Measurements from ENCODE around the gene ZNF485.
"Not testable (repeated sequence)": the region's sequence is repeated elsewhere in the genome, so short reads cannot be mapped to it uniquely, and the experiment has no call there.

The ZNF485 gene

DNA sequence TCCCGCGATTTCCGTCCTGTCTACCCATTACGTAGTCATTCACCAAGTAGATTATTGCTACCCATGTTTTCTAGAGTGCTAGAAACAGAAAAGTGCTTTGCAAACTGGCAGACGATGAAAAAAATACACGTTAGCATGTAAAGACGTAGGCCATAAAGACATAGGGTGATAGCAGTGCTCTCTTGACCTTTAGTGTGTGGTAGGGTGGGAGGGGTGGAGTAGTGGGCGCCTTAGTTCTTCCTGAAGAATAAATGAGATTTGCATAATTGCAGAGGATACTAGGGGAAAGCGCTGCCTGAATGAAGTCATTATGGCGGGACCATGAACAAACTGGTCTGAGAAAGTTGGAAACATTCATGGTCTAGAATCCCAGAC, 948 bp downstream of the ZNF485 start:
- no peak for DNase-seq

DNA sequence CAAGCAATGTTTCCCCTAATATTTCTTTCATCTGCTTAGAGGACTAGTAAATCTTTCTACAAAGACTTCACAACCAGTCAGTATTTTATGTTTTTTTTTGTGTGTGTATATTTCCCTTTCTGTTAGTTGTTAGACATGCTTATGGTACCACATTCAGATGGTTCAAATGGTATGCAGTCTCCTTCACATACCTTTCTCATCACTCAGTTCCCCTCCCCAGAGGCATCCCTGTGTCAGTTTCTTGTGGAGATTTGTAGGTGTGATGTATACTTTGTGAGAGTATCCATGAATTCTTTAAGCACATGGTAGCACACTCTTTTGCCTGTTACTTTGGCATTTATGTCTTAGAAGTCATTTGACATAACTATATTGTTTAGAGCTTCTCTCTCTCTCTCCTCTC, 4.4 kb downstream of the ZNF485 start:
- no peak for DNase-seq

GRCh38 chr10:43616697-43617370, 10.6 kb downstream of the ZNF485 start:
- no peak for DNase-seq

DNA sequence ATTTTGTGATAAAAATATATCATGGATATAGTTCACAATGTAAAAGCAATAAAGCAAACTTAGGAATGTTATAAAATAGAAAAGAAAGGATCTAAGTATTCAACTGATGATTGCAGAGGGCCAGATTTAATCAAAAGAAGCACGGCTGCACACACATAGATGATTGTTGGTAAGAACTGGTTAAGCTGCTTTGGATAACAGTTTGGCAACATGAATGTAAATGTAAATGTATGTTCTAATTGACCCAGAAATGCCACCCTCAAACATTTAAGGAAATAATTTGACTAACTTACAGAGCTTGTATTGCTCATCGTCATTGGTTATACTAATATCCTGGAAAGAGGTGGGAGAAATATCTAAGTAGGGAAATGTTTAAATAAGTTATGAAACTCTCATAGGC, 13.1 kb downstream of the ZNF485 start:
- DNase-seq = no peak

GRCh38 chr10:43622038-43622437, 15.8 kb downstream of the ZNF485 start:
- DNase-seq = no peak

DNA sequence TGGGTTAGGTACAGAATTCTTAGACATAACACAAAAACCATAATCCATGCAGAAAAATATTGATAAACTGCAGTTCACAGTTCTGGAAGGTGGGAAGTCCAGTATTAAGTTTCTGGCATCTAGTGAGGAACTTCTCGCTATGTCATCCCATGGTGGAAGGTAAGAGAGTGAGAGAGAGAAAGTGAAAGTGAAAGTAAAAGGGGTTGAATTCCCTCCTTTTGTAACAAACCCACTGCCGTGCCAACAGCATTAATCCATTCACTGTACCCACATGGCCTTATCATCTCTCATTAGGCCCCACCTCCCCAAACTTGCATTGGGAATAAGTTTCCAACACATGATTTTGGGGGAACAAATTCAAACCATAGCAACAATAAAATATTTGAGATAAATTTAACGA, 17.1 kb downstream of the ZNF485 start:
- no peak for DNase-seq

- no peak for DNase-seq
These were observed 21.7 kb downstream of the ZNF485 start for GRCh38 chr10:43627942-43628341.

DNA sequence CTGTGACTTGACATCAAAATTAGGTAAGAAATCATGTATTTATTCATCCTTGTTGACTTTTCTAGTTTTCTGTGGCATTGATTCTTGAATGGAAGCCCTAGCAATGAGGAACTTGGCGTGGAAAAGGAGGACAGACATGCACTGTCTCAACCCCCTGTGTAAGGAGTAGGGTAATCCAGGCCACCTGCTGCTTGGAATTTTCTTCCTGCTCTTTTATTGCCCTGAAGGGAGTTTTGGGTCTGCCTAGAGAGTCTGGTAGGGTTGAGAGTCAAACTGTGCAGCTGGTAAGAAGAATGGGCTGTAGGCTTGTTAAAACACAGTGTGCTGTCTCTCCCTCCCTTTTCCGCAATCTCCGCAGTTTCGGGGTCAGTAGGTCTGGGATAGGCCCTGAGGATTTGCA, 22.7 kb downstream of the ZNF485 start:
- no peak for DNase-seq

GRCh38 chr10:43635816-43636215, 29.6 kb downstream of the ZNF485 start:
- not testable (repeated sequence) for DNase-seq

DNA sequence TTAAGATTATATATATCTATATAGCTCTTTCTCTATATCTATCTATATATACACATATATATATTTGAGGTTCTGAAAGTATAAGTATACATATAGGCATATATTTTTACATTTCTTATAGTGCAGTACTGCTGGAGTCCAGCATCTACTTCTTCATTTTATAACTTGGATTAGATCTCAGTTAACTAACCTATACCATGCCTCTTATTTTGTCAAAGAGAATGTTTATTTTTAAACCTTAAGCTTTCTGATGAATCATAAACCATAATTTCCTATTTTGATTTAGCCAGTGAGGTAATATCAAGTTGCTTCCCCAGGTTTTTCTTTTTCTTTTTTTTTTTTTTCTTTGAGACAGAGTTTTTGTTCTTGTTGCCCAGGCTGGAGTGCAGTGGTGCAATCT, 34.4 kb downstream of the ZNF485 start:
- no peak for DNase-seq

GRCh38 chr10:43644252-43644651, 38.0 kb downstream of the ZNF485 start:
- no peak for DNase-seq

- no peak for DNase-seq
These were observed 39.6 kb downstream of the ZNF485 start for GRCh38 chr10:43645866-43646265.

DNA sequence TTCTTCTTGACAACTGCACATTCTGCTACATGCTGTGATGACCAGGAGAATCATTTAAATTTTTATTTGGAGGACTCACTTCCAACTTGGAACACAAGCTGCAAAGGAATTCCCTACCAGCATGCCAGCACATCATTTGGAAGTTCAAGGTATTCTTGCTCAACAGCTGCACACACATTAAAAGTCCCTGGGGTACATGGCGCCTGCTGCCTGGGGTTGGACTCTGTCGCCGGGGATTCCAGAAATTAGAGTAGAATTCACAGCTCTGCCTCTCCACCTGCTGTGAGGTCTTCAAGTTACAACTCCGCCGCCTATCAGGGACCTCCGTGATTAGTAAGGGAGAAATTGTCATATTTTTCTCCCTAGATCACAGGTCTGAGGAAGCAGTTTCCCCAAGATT, 41.3 kb downstream of the ZNF485 start:
- DNase-seq = no peak

- DNase-seq = no peak
These were observed 41.8 kb downstream of the ZNF485 start for GRCh38 chr10:43648095-43648397.

- peak; percentile 64 for DNase-seq
These were observed 42.4 kb downstream of the ZNF485 start, which contains the start of gene ZNF32 for GRCh38 chr10:43648398-43649184. TSS of gene ZNF32 (minus strand) at chr10:43648881. CDS start at chr10:43646133, 2,748 bp downstream.

- DNase-seq = no peak
These were observed 42.9 kb downstream of the ZNF485 start for GRCh38 chr10:43649185-43649523.

- DNase-seq = no peak
These were observed 47.5 kb downstream of the ZNF485 start for GRCh38 chr10:43653746-43654145.

- DNase-seq = no peak
These were observed 49.1 kb downstream of the ZNF485 start for GRCh38 chr10:43655311-43655710.

DNA sequence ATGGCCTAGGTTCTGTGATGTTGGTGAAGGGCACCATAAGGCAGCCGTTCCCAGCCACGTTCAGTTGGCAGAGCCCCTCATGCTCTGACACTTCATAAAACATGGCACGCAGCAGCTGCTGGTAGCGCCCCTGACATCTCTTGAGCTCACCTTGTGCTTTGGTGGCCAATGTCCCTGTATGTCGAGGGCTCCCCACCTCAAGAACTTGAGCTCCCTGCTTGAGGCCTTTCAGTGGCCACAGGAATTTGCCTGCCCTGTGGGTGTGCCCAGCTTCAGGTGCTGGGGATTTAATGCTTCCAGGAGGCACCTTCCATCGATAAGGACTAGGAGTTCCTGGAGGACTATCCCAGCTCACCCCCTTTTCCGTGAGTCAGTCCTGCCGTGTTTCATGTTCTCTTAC, 52.0 kb downstream of the ZNF485 start:
- no peak for DNase-seq

DNA sequence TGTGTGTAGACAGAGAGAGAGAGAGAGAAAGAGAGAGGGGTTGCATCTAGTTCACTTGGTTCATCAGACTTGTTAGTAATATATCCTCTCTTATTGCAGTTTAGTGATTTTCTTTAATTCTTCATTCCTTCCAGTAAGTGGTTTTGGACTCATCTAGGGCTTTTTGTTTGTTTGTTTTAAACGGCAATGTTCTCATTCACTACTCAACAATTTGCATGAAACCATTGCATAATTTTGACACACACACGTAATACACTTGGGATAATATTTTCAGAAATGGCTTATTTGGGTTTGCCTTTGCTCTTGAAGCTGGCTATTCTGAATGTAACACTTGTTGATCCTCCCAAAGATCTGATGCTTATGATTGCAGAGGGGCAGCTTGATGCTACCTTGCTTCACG, 58.8 kb downstream of the ZNF485 start:
- DNase-seq = no peak

GRCh38 chr10:43666552-43666951, 60.3 kb downstream of the ZNF485 start:
- no peak for DNase-seq

GRCh38 chr10:43667317-43667731, 61.1 kb downstream of the ZNF485 start:
- no peak for DNase-seq
